Measurements from ENCODE around the gene NAPG. TPM values are rescaled to one million over a fixed set of nuclear protein-coding genes. Genes with fewer than 3 reads are reported as not detected.

Gene NAPG
- total and polyA plus RNA-seq, 4 donors: 8.1 to 23.0 (median 14.6) TPM

- Histone ChIP-seq H3K9me3 (ENCODE audit: control insufficient read depth in 4 of 4, low read length in 3 of 4) (no peaks in the 10 kb centered on the region), H3K4me3 (ENCODE audit: low read depth in 1 of 3, low read length in 3 of 3) (no peak overlapping the region), H3K36me3 (ENCODE audit: control insufficient read depth in 4 of 4, insufficient read depth in 3 of 4, low read depth in 1 of 4, low read length in 3 of 4) (no peaks in the 10 kb centered on the region), H3K27me3 (ENCODE audit: control insufficient read depth in 4 of 4, insufficient read depth in 4 of 4, low read length in 3 of 4) (no peaks in the 10 kb centered on the region), H3K27ac (ENCODE audit: low read depth in 1 of 2, low read length in 2 of 2) (no peak overlapping the region), H3K9ac (ENCODE audit: low read depth in 1 of 2, low read length in 2 of 2) (no peak overlapping the region), H3K4me1 (ENCODE audit: control insufficient read depth in 4 of 4, insufficient read depth in 4 of 4, low read length in 3 of 4) (peaks cover 2 to 10% (median 7%) of the 10 kb centered on the region in 4 donors)
- TF ChIP-seq RAD21 (IDR thresholded peaks at IDR 0.05) (no peak), YY1 (IDR thresholded peaks at IDR 0.05) (no peak), FOXA2 (IDR thresholded peaks at IDR 0.05) (no peak), SP1 (IDR thresholded peaks at IDR 0.05) (no peak), CTCF (IDR thresholded peaks at IDR 0.05; ENCODE audit: low read depth, low read length, missing input control) (no peak), FOXA1 (IDR thresholded peaks at IDR 0.05) (no peak), TAF1 (conservative IDR thresholded peaks at IDR 0.05) (no peak)
- 93% methylated on average over 9 of the region's 9 CpGs for WGBS
- no peak for DNase-seq (ENCODE audit: low spot score)
Observed at GRCh38 chr18:10563886-10564285, 38.1 kb downstream of the NAPG start.

- H3K4me1 ChIP-seq (ENCODE audit: control insufficient read depth in 4 of 4, insufficient read depth in 4 of 4, low read length in 3 of 4): peaks cover 0 to 7% (median 2%) of the 10 kb centered on the region in 4 donors
- DNase-seq (ENCODE audit: low spot score): no peak
- H3K9me3 ChIP-seq (ENCODE audit: control insufficient read depth in 4 of 4, low read length in 3 of 4): no peaks in the 10 kb centered on the region
- H3K4me3 ChIP-seq (ENCODE audit: low read depth in 1 of 3, low read length in 3 of 3): no peak overlapping the region
- no peak for TF ChIP-seq EGR1 (IDR thresholded peaks at IDR 0.05; ENCODE audit: low read depth in 2 of 2)
- TF ChIP-seq HNF4G (IDR thresholded peaks at IDR 0.05): no peak
- TF ChIP-seq FOXA2 (IDR thresholded peaks at IDR 0.05): no peak
- TF ChIP-seq FOXA1 (IDR thresholded peaks at IDR 0.05): no peak
- TF ChIP-seq CTCF (IDR thresholded peaks at IDR 0.05; ENCODE audit: low read depth, low read length, missing input control): no peak
- H3K27ac ChIP-seq (ENCODE audit: low read depth in 1 of 2, low read length in 2 of 2): no peak overlapping the region
- 93% methylated on average over 10 of the region's 10 CpGs for WGBS
- H3K9ac ChIP-seq (ENCODE audit: low read depth in 1 of 2, low read length in 2 of 2): no peak overlapping the region
- no peaks in the 10 kb centered on the region for H3K36me3 ChIP-seq (ENCODE audit: control insufficient read depth in 4 of 4, insufficient read depth in 3 of 4, low read depth in 1 of 4, low read length in 3 of 4)
- H3K27me3 ChIP-seq (ENCODE audit: control insufficient read depth in 4 of 4, insufficient read depth in 4 of 4, low read length in 3 of 4): no peaks in the 10 kb centered on the region
Observed at GRCh38 chr18:10564975-10565773, 39.3 kb downstream of the NAPG start.

- no peak overlapping the region for H3K27ac ChIP-seq (ENCODE audit: low read depth in 1 of 2, low read length in 2 of 2)
- no peaks in the 10 kb centered on the region for H3K27me3 ChIP-seq (ENCODE audit: control insufficient read depth in 4 of 4, insufficient read depth in 4 of 4, low read length in 3 of 4)
- no peak overlapping the region for H3K9ac ChIP-seq (ENCODE audit: low read depth in 1 of 2, low read length in 2 of 2)
- peaks cover 0 to 2% (median 0%) of the 10 kb centered on the region in 4 donors for H3K4me1 ChIP-seq (ENCODE audit: control insufficient read depth in 4 of 4, insufficient read depth in 4 of 4, low read length in 3 of 4)
- no peak for DNase-seq (ENCODE audit: low spot score)
- H3K4me3 ChIP-seq (ENCODE audit: low read depth in 1 of 3, low read length in 3 of 3): no peak overlapping the region
- H3K9me3 ChIP-seq (ENCODE audit: control insufficient read depth in 4 of 4, low read length in 3 of 4): no peaks in the 10 kb centered on the region
- 94% methylated on average over 5 of the region's 5 CpGs for WGBS
- TF ChIP-seq MAX (IDR thresholded peaks at IDR 0.05) (no peak), TAF1 (conservative IDR thresholded peaks at IDR 0.05) (no peak), REST (IDR thresholded peaks at IDR 0.05) (no peak), FOXA1 (IDR thresholded peaks at IDR 0.05) (no peak), EGR1 (IDR thresholded peaks at IDR 0.05; ENCODE audit: low read depth in 2 of 2) (no peak), ZBTB33 (IDR thresholded peaks at IDR 0.05) (no peak), RXRA (IDR thresholded peaks at IDR 0.05) (no peak), JUND (IDR thresholded peaks at IDR 0.05) (no peak), ATF3 (IDR thresholded peaks at IDR 0.05) (no peak), YY1 (IDR thresholded peaks at IDR 0.05) (no peak)
- H3K36me3 ChIP-seq (ENCODE audit: control insufficient read depth in 4 of 4, insufficient read depth in 3 of 4, low read depth in 1 of 4, low read length in 3 of 4): no peaks in the 10 kb centered on the region
Observed at GRCh38 chr18:10565835-10566234, 40.0 kb downstream of the NAPG start.
